Stimulated activated CD4-positive, alpha-beta T cell treated with anti-CD3 and anti-CD28 coated beads, TNF-alpha, amount 100 ng/mL, for 24 hours (primary cell): ENCODE measurements around the gene GTPBP3.
A peak's percentile ranks its signal among the peaks of the same experiment; 100 is the strongest.

Experiments used
- DNase-seq, 3 experiments: peaks; one replicate each; pipeline ENCODE4 v3.0.0-alpha.2; 2020; ENCODE audit warnings: low read depth in 3 of 3

GTPBP3 gene

DNA sequence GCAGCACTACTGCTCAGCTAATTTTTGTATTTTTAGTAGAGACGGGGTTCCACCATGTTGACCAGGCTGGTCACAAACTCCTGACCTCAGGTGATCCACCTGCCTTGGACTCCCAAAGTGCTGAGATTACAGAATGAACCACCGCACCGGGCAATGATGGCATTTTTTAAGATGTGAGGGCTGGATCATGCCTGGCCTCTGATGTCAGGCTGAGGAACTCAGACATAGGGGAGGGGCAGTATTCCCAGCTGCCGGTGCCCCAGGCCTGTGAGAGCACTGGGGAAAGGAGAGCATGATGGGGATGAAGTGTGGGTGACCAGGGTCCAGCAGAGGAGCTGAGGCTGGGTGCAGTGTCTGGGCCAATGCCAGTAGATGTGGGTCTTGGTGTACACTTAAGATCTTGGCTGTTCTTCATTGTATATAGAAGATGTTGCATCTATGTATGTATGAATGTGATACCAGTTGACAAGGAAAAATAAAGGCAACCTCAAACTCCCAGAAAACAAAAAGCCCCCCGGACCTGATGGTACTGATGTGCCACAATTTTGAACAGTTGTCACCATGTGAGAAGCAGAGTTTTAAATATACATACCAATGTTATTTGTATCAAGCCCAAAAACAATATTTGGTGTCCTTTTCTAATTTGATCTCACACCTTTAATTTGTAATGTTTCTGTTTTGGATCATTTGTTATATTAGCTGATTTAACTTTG is 43.2 kb downstream of the GTPBP3 start:
- no peak for DNase-seq

DNA sequence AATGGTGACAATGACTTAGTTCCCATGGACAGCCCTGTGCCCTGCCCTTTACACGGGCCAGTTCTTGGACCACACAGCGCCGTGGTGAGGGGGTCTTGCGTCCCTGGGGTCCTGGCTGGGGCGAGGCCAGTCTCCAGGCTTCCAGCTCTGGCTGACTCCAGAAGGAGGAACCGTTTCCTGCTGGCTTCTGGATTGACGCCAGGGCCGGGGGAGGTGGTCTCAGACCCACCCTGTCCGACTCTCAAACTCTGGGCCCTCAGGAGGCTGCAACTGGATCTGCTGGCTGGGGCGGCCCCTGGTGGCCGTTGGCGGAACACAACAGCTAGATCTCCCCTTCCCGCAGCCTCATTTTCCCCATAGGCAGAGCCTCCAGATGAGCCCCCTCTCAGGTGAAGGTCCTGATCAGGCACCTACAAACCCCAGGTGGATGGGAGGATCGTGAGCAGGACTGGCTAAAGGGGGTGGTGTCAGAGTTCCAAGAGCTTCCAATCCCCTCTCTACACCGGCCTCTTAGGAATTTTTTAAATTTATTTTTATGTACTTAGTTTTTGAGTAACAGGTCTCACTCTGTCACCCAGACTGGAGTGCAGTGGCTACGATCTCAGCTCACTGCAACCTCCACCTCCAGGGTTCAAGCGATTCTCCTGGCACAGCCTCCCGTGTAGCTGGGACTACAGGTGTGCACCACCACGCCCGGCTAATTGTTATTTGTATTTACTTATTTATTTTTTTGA is 48.7 kb downstream of the GTPBP3 start:
- DNase-seq: peak in 1 of 3 experiments; percentile 65

DNA sequence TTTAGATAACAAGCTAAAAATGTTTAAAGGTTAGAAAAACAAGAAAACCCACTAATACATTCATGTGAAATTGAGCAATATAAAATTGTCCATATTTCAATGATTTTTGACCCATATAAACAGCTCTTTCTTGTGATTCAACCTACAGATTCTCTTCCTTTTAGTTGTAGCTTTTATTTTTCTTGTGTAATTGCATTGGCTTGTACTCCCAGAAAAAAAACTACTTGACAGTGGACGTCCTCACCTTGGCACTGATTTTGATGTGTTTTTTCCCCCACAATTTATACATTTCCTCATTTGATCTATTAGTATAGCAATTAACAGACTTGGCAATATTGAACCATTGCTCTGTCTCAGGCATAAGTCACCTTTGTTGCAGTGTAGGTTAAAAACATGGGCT is 51.9 kb downstream of the GTPBP3 start:
- no peak for DNase-seq

DNA sequence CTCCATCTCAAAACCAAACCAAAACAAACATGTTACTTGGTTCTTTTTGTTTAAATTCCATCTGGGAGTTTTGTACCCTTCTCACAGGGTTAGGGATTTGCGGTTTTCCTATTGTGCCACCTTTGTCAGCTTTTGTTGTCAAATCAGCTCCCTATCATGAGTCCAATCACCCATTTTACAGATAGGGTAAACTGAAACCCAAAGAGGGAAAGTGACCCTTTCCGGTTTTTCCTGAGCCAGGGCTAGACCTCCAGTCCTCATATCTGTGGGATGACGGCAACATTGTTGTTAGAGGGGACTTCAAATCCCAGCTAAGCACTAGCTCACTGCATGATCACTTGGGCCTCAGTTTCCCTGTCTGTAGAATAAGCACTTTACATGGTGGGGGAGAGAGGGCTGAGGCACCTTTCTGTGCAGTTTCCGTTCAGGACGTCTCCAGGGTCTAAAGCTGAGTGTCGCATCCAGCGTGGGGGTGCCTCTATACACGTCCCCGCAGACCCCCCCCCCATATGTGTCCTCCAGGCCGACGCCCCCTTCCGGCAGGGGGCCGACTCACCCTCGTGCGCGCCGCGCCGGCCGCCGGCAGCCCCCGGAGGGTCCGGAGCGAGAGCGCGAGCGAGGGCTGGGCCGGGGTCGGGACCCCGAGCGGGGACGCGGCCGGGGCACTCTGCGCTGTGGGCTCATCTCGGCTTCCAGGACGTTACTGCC is 52.8 kb downstream of the GTPBP3 start:
- no peak for DNase-seq

DNA sequence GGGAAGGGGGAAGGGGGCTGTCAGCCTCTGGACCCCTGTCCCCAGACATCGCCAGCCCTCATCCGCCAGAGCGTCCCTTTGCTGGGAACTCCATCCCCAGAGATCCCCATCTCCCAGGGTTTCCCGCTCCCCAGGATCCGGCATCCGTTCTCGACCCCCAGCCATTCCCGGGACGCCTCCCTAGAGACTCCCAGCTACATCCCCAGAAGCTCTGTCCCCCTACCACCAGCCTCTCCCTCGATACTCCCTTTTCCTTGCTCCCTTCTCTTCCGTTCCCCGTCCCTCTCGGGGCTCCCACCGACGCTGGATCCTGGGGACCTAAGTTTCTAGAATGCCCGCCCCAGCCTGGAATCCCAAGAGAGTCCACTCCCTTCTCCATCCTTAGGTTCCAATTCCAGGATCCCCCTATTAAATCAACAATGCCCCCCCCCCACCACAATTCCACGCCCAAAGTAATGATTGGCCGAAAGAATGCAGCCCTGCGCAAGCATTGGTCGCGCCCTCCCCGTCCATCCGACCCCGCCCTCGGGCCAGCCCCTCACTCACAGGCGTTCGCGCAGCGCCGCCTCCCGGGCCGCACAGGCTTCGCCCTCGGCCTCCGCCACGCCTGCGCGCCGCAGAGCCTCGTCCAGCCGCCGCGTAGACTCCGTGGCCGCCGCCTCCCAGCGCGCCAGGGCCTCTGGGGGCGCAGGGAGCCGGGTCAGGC is 53.5 kb downstream of the GTPBP3 start:
- DNase-seq: peak; percentile 78 to 93 (median 83)

DNA sequence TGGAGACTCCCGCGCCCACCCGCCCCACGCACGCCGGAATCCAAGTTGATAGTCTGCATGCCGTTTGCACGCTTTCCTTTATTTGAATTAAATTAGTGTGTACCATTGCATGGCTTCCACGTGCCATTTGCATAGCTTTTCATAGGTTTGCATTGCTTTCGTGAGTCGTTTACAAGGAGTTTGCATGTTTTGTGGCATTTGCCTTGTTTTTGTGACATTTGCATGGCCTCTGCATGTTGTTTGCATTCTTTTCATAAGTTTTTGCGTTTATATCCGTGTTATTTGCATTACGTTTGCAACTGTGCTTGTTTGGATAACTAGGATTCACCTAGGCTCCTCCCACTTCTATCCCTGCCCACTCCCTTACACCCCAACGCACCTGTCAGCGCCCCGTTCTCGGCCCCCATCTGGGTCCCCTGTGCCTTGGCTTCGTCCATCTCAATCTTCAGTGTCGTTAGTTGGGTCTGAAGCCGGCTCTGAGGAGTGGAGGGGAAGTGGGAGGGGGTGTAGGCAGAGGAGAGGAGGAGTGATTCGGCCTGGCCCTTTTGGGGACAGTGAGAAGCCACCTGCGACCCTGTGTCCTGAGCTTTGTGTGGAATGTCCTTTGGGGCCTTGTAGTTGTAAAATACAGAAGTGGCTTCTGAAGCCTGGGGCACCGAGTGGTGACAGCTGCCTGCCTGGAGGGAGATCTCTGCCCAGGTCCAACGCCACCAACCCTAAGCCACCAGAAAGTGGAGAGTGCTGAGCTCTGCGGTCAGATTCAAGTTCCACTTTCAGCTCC is 54.2 kb downstream of the GTPBP3 start:
- no peak for DNase-seq
